ENCODE measurements around the gene TMEM234.
"Not testable (repeated sequence)": the region's sequence is repeated elsewhere in the genome, so short reads cannot be mapped to it uniquely, and the experiment has no call there.

The TMEM234 gene

DNA sequence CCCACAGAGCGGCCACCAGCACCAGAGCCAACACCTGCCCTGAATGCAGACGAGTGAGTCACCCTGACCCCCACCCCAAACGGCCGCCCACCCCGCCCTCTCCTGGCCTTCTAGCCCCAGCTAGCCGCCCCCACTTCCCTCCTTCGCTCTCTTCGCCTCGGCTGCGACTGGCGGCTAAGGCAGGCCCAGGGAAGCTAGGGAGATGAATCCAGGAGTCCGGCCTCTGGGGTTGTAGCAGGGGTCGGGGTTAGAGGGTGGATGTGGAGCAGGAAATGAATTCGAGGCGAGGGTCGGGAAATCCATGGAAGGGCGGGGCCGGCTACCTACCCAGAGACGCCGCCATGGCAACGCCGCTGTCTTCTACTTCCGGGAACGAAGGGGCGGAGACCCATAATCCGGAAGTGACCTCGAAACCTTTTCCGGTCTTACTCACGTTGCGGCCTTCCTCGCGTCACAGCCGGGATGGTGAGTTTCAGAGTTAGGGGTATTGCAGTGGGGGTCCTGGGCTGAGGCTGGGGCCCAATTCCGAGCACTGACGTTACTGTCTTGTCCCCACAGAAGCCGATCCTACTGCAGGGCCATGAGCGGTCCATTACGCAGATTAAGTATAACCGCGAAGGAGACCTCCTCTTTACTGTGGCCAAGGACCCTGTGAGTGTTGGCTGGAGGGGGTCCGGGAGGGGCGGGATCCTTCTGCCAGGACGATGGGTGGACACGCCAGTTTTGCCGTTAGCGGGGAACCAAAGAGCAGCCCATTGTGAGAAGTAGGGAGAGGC lies at the start of gene TMEM234, which contains the start of gene EIF3I:
TSS of gene TMEM234 (minus strand) at position 374 of the 776 bp plus-strand sequence. CDS start at position 343, 31 bp downstream.
TSS of gene EIF3I (plus strand) at position 428 of the 776 bp plus-strand sequence. CDS start at position 463, 35 bp downstream.
- Histone ChIP-seq H3K36me3 (ENCODE audit: control insufficient read depth, insufficient read depth, low read length) (no peaks in the 10 kb centered on the region), H3K4me3 (ENCODE audit: low read length) (peak within 1 kb of the TSS; percentile 94), H3K4me1 (ENCODE audit: control insufficient read depth, insufficient read depth, low read length) (peaks cover 24% of the 10 kb centered on the region)

GRCh38 chr1:32269744-32270143 lies 47.6 kb upstream of the TMEM234 start:
- Histone ChIP-seq H3K36me3 (ENCODE audit: control insufficient read depth, insufficient read depth, low read length) (no peaks in the 10 kb centered on the region), H3K4me1 (ENCODE audit: control insufficient read depth, insufficient read depth, low read length) (peaks cover 15% of the 10 kb centered on the region), H3K4me3 (ENCODE audit: low read length) (no peak overlapping the region), H3K9ac (ENCODE audit: low read length) (no peak overlapping the region), H3K9me3 (ENCODE audit: control insufficient read depth, low read length) (no peaks in the 10 kb centered on the region), H3K27me3 (ENCODE audit: control insufficient read depth, insufficient read depth, low read length) (peaks cover 3% of the 10 kb centered on the region)

More for the DNA sequence above, at the start of gene TMEM234, which contains the start of gene EIF3I:
- peak within 1 kb of the TSS; percentile 99 for H3K9ac ChIP-seq (ENCODE audit: low read length)
- no peaks in the 10 kb centered on the region for H3K27me3 ChIP-seq (ENCODE audit: control insufficient read depth, insufficient read depth, low read length)
- H3K9me3 ChIP-seq (ENCODE audit: control insufficient read depth, low read length) = no peaks in the 10 kb centered on the region

DNA sequence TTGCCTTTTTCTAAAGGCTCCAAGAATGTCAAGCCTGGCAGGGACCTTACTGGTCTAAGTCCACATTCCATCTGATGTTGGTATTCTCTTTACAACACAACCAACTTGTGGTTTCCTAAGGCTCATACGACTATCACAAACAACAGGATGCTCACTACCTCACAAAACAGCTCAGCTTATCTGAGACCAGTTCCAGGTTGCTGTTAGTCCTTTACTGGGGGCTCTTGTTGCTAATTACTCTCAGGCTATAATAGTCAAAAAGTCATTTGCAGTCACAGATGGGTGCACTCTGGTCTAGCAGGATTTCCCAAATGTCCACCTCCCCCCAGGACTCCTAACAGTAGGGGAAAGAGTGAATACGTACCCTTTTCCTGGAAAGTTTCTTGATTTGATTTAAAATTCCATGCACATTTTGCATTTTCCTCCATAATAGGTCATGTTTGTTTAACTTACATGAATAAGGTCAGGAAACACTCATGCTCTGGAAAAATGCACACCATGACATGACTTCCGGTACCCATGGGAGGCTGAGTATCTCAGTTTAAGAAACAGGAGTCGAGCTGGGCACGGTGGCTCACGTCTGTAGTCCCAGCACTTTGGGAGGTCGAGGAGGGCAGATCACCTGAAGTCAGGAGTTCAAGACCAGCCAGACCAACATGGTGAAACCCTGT lies 44.9 kb upstream of the TMEM234 start:
- Histone ChIP-seq H3K4me1 (ENCODE audit: control insufficient read depth, insufficient read depth, low read length) (peaks cover 4% of the 10 kb centered on the region), H3K4me3 (ENCODE audit: low read length) (no peak overlapping the region), H3K27me3 (ENCODE audit: control insufficient read depth, insufficient read depth, low read length) (no peaks in the 10 kb centered on the region), H3K9ac (ENCODE audit: low read length) (no peak overlapping the region), H3K9me3 (ENCODE audit: control insufficient read depth, low read length) (no peaks in the 10 kb centered on the region), H3K36me3 (ENCODE audit: control insufficient read depth, insufficient read depth, low read length) (no peaks in the 10 kb centered on the region)

DNA sequence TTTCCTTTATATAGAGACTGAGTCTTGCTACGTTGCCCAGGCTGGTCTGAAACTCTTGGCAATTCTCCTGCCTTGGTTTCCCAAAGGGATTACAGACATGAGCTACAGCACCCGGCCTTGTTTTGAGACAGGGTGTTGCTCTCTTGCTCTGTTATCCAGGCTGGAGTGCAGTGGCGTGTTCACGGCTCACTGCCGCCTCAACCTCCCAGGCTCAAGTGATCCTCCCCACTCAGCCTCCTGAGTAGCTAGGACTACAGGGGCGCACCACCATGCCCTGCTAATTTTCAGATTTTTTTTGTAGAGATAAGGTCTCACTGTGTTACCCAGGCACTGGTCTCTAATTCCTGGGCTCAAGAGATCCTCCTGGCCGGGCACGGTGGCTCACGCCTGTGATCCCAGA lies 43.7 kb upstream of the TMEM234 start:
- H3K9ac ChIP-seq (ENCODE audit: low read length) = no peak overlapping the region
- no peaks in the 10 kb centered on the region for H3K9me3 ChIP-seq (ENCODE audit: control insufficient read depth, low read length)
- H3K4me3 ChIP-seq (ENCODE audit: low read length) = no peak overlapping the region
- H3K4me1 ChIP-seq (ENCODE audit: control insufficient read depth, insufficient read depth, low read length) = peaks cover 4% of the 10 kb centered on the region
- H3K27me3 ChIP-seq (ENCODE audit: control insufficient read depth, insufficient read depth, low read length) = no peaks in the 10 kb centered on the region
- H3K36me3 ChIP-seq (ENCODE audit: control insufficient read depth, insufficient read depth, low read length) = no peaks in the 10 kb centered on the region

- Histone ChIP-seq H3K4me1 (ENCODE audit: control insufficient read depth, insufficient read depth, low read length) (peaks cover 4% of the 10 kb centered on the region), H3K4me3 (ENCODE audit: low read length) (no peak overlapping the region), H3K9me3 (ENCODE audit: control insufficient read depth, low read length) (no peaks in the 10 kb centered on the region), H3K36me3 (ENCODE audit: control insufficient read depth, insufficient read depth, low read length) (no peaks in the 10 kb centered on the region), H3K27me3 (ENCODE audit: control insufficient read depth, insufficient read depth, low read length) (no peaks in the 10 kb centered on the region), H3K9ac (ENCODE audit: low read length) (no peak overlapping the region)
Measured at GRCh38 chr1:32263744-32264143, 41.6 kb upstream of the TMEM234 start.

DNA sequence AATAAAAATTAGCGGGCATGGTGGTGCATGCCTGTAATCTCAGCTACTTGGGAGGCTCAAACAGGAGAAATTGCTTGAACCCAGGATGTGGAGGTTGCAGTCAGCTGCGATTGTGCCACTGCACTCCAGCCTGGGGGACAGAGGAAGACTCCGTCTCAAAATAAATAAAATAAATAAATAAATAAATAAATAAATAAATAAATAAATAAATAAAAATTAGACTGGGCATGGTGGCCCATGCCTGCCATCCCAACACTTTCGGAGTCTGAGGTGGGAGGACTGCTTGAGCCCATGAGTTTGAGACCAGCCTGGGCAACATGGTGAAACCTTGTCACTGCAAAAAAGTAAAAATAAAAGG lies 41.1 kb upstream of the TMEM234 start:
- H3K9me3 ChIP-seq (ENCODE audit: control insufficient read depth, low read length); H3K4me1 ChIP-seq (ENCODE audit: control insufficient read depth, insufficient read depth, low read length); H3K4me3 ChIP-seq (ENCODE audit: low read length); H3K27me3 ChIP-seq (ENCODE audit: control insufficient read depth, insufficient read depth, low read length); H3K36me3 ChIP-seq (ENCODE audit: control insufficient read depth, insufficient read depth, low read length); H3K9ac ChIP-seq (ENCODE audit: low read length): not testable (repeated sequence)

- Histone ChIP-seq H3K4me1 (ENCODE audit: control insufficient read depth, insufficient read depth, low read length) (no peaks in the 10 kb centered on the region), H3K9ac (ENCODE audit: low read length) (no peak overlapping the region), H3K27me3 (ENCODE audit: control insufficient read depth, insufficient read depth, low read length) (no peaks in the 10 kb centered on the region), H3K9me3 (ENCODE audit: control insufficient read depth, low read length) (no peaks in the 10 kb centered on the region), H3K36me3 (ENCODE audit: control insufficient read depth, insufficient read depth, low read length) (no peaks in the 10 kb centered on the region), H3K4me3 (ENCODE audit: low read length) (no peak overlapping the region)
Measured at GRCh38 chr1:32257227-32257508, 35.0 kb upstream of the TMEM234 start.

DNA sequence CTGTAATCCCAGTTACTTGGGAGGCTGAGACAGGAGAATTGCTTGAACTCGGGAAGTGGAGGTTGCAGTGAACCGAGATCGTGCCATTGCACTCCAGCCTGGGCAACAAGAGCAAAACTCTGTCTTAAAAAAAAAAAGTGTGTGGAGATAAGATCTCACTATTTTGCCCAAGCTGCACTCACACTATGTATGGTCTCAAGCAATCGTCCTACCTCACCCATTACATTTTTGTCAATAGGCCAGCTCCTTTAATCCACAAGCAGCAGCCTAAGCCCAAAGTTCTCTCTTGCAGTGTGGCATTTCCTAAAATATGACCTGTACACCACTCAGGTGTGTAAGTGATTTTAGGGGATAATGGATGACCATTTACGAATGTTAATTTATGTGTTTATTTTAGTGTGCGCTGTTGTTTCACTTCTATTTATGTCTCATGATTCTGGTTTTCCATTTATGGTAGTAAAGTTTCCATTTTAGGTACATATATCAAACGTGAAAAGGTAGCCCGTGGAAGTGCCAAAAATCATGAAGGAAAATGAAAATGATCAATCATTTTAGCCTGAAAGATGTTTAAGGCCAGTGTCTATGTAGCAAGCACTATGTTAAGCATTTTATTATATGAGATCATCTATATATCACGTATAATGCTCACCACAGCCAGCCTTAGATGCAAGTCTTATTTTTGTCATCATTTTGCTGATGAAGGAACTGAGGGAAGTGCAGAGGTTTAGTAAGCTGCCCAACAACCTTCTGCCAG lies 34.5 kb upstream of the TMEM234 start:
- no peak overlapping the region for H3K9ac ChIP-seq (ENCODE audit: low read length)
- H3K36me3 ChIP-seq (ENCODE audit: control insufficient read depth, insufficient read depth, low read length) = no peaks in the 10 kb centered on the region
- H3K4me1 ChIP-seq (ENCODE audit: control insufficient read depth, insufficient read depth, low read length) = no peaks in the 10 kb centered on the region
- H3K27me3 ChIP-seq (ENCODE audit: control insufficient read depth, insufficient read depth, low read length) = no peaks in the 10 kb centered on the region
- H3K9me3 ChIP-seq (ENCODE audit: control insufficient read depth, low read length) = no peaks in the 10 kb centered on the region
- no peak overlapping the region for H3K4me3 ChIP-seq (ENCODE audit: low read length)

GRCh38 chr1:32255072-32256071 lies 33.2 kb upstream of the TMEM234 start:
- H3K9me3 ChIP-seq (ENCODE audit: control insufficient read depth, low read length) = no peaks in the 10 kb centered on the region
- no peak overlapping the region for H3K9ac ChIP-seq (ENCODE audit: low read length)
- H3K27me3 ChIP-seq (ENCODE audit: control insufficient read depth, insufficient read depth, low read length) = no peaks in the 10 kb centered on the region
- H3K36me3 ChIP-seq (ENCODE audit: control insufficient read depth, insufficient read depth, low read length) = no peaks in the 10 kb centered on the region
- no peak overlapping the region for H3K4me3 ChIP-seq (ENCODE audit: low read length)
- no peaks in the 10 kb centered on the region for H3K4me1 ChIP-seq (ENCODE audit: control insufficient read depth, insufficient read depth, low read length)

DNA sequence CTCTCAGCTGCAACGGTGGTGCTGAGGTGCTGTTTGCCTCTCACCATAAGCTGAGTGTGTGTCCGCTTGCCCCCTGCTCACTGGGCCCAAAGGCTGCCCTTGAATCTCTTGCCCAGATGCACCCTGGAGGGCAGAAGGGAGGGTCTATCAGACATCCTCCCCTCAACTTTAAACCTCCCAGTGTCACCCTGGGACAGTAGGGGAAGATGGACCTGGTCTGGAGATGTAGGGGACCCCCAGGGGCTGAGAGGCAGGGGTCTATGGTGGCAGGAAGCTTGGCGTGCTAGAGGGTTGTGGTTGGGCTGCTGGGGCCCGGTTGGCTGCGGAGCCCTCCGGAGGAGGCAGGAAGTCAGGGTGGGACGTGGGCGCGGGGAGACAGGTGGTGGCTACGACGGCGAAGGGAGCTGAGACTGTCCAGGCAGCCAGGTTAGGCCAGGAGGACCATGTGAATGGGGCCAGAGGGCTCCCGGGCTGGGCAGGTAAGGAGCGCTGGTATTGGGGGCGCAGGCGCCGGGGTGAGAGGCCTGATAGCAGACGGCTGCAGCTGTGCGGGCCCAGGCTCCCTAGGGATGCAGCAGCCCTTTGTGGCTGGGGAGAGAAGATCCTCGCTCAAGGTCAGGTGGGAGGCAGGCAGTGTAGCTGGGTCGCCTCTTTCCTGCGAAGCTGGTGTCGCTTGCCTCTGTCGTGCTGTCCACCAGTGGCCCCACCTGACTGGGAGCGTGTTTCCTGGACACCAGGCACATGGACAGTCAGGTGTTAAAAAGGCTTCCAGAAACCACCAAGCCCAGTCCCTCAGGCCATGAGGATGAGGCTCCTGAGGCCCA lies 29.0 kb upstream of the TMEM234 start, which contains the start of gene LCK:
TSS of gene LCK (plus strand) at position 373 of the 824 bp plus-strand sequence. CDS start 23,065 bp downstream, outside the sequence.
- Histone ChIP-seq H3K4me1 (ENCODE audit: control insufficient read depth, insufficient read depth, low read length) (peaks cover 12% of the 10 kb centered on the region), H3K27me3 (ENCODE audit: control insufficient read depth, insufficient read depth, low read length) (no peaks in the 10 kb centered on the region), H3K9me3 (ENCODE audit: control insufficient read depth, low read length) (no peaks in the 10 kb centered on the region), H3K9ac (ENCODE audit: low read length) (peak within 1 kb of the TSS; percentile 25), H3K36me3 (ENCODE audit: control insufficient read depth, insufficient read depth, low read length) (no peaks in the 10 kb centered on the region), H3K4me3 (ENCODE audit: low read length) (no peak within 1 kb of the TSS)

Data from mucosa of stomach (tissue), 1 donor.